WTC11 (cell line): ENCODE data around the gene FBXO21. TPM values are rescaled to one million over a fixed set of nuclear protein-coding genes. Genes with fewer than 3 reads are reported as not detected.
"Not testable (repeated sequence)": the region's sequence is repeated elsewhere in the genome, so short reads cannot be mapped to it uniquely, and the experiment has no call there.

Source experiments
- ATAC-seq: fragments of 200-7000 bp; cut with Tn5 transposase; 2 replicates; pipeline ENCODE4 v1.10.0; 2021; ENCODE audit warnings: mild to moderate bottlenecking, moderate library complexity
- CTCF ChIA-PET: fragments of 300-600 bp; sonication (Branson Sonifier 250); formaldehyde crosslinking; loops from one replicate; lab custom pipeline; 2021; ENCODE audit warnings: antibody characterized with exemption; lab: Charles Lee
- POLR2A ChIA-PET: fragments of 350-600 bp; sonication (Branson Sonifier 250); formaldehyde crosslinking; loops from one replicate; lab custom pipeline; 2021; ENCODE audit warnings: antibody characterized with exemption; lab: Charles Lee
- DNase-seq: peaks from one replicate; pipeline ENCODE4 v3.0.0; 2021; ENCODE audit warnings: low spot score
- H3K27ac Mint-ChIP-seq: 2 replicates; pipeline ENCODE4 v1.8.0; 2021; ENCODE audit warnings: mixed read lengths
- H3K27me3 Mint-ChIP-seq: 2 replicates; pipeline ENCODE4 v1.8.0; 2021; ENCODE audit warnings: low read depth, mild to moderate bottlenecking, moderate library complexity, mixed read lengths
- H3K36me3 Mint-ChIP-seq: 2 replicates; pipeline ENCODE4 v1.8.0; 2021; ENCODE audit warnings: mixed read lengths
- H3K4me1 Mint-ChIP-seq: 2 replicates; pipeline ENCODE4 v1.8.0; 2022; ENCODE audit warnings: mixed read lengths
- H3K4me3 Mint-ChIP-seq: 2 replicates; pipeline ENCODE4 v1.8.0; 2021; ENCODE audit warnings: mild to moderate bottlenecking, moderate library complexity, mixed read lengths
- H3K9me3 Mint-ChIP-seq: 2 replicates; pipeline ENCODE4 v1.8.0; 2021; ENCODE audit warnings: mixed read lengths
- AFF4 ChIP-seq: sonication (generic); formaldehyde crosslinking; IDR thresholded peaks from 2 replicates; pipeline ENCODE4 v1.8.1; 2023; ENCODE audit warnings: mild to moderate bottlenecking, missing genetic modification reagents, borderline replicate concordance
- ATF3 ChIP-seq: sonication (generic); formaldehyde crosslinking; conservative IDR thresholded peaks from 2 replicates; pipeline ENCODE4 v1.8.1; 2022; ENCODE audit warnings: mild to moderate bottlenecking, missing genetic modification reagents
- CBFB ChIP-seq: sonication (generic); formaldehyde crosslinking; IDR thresholded peaks from 2 replicates; pipeline ENCODE4 v1.8.1; 2022; ENCODE audit warnings: mild to moderate bottlenecking, low read depth, missing genetic modification reagents
- E2F4 ChIP-seq: sonication (generic); formaldehyde crosslinking; IDR thresholded peaks from 2 replicates; pipeline ENCODE4 v1.8.1; 2022; ENCODE audit warnings: low read depth, mild to moderate bottlenecking, moderate library complexity, missing genetic modification reagents, borderline replicate concordance
- ERG ChIP-seq: fragments of 250-450 bp; sonication (Bioruptor Pico); IDR thresholded peaks from 2 replicates; pipeline ENCODE4 v1.8.0; 2021; ENCODE audit warnings: mild to moderate bottlenecking
- ETV6 ChIP-seq: sonication (generic); formaldehyde crosslinking; IDR thresholded peaks from 2 replicates; pipeline ENCODE4 v1.8.1; 2022; ENCODE audit warnings: mild to moderate bottlenecking, missing genetic modification reagents
- FOXP4 ChIP-seq: sonication (generic); formaldehyde crosslinking; IDR thresholded peaks from 2 replicates; pipeline ENCODE4 v1.8.0; 2022; ENCODE audit warnings: mild to moderate bottlenecking, missing genetic modification reagents
- HMGXB4 ChIP-seq: sonication (generic); formaldehyde crosslinking; IDR thresholded peaks from 2 replicates; pipeline ENCODE4 v1.8.1; 2023; ENCODE audit warnings: mild to moderate bottlenecking, moderate library complexity, missing genetic modification reagents
- MAX ChIP-seq: sonication (generic); formaldehyde crosslinking; IDR thresholded peaks from 2 replicates; pipeline ENCODE4 v1.8.0; 2022; ENCODE audit warnings: mild to moderate bottlenecking, missing genetic modification reagents
- NFE2L1 ChIP-seq: sonication (generic); formaldehyde crosslinking; IDR thresholded peaks from 2 replicates; pipeline ENCODE4 v1.8.1; 2023; ENCODE audit warnings: missing genetic modification reagents
- NR1H2 ChIP-seq: sonication (generic); formaldehyde crosslinking; IDR thresholded peaks from 2 replicates; pipeline ENCODE4 v1.9.0; 2021; ENCODE audit warnings: mild to moderate bottlenecking, moderate library complexity, missing genetic modification reagents
- NR2C2 ChIP-seq: sonication (generic); formaldehyde crosslinking; IDR thresholded peaks from 2 replicates; pipeline ENCODE4 v1.8.0; 2022; ENCODE audit warnings: mild to moderate bottlenecking, missing genetic modification reagents
- PRRX2 ChIP-seq: fragments of 250-450 bp; sonication (Bioruptor Pico); IDR thresholded peaks from 2 replicates; pipeline ENCODE4 v1.8.0; 2021; ENCODE audit warnings: mild to moderate bottlenecking
- RORB ChIP-seq: fragments of 250-450 bp; sonication (Bioruptor Pico); IDR thresholded peaks from 2 replicates; pipeline ENCODE4 v1.9.0; 2021; ENCODE audit warnings: mild to moderate bottlenecking
- SOX15 ChIP-seq: fragments of 250-450 bp; sonication (Bioruptor Pico); IDR thresholded peaks from 2 replicates; pipeline ENCODE4 v1.9.0; 2021; ENCODE audit warnings: mild to moderate bottlenecking
- SP1 ChIP-seq: sonication (generic); formaldehyde crosslinking; conservative IDR thresholded peaks from 2 replicates; pipeline ENCODE4 v1.8.1; 2022; ENCODE audit warnings: missing genetic modification reagents
- USF1 ChIP-seq: sonication (generic); formaldehyde crosslinking; IDR thresholded peaks from 2 replicates; pipeline ENCODE4 v1.8.0; 2022; ENCODE audit warnings: mild to moderate bottlenecking, missing genetic modification reagents
- ZMAT4 ChIP-seq: fragments of 250-450 bp; sonication (Bioruptor Pico); IDR thresholded peaks from 2 replicates; pipeline ENCODE4 v1.9.0; 2021; ENCODE audit warnings: mild to moderate bottlenecking
- ZNF138 ChIP-seq: sonication (generic); formaldehyde crosslinking; conservative IDR thresholded peaks from 2 replicates; pipeline ENCODE4 v1.8.1; 2022; ENCODE audit warnings: mild to moderate bottlenecking, moderate library complexity, missing genetic modification reagents
- ZNF425 ChIP-seq: fragments of 250-450 bp; sonication (Bioruptor Pico); conservative IDR thresholded peaks from 2 replicates; pipeline ENCODE4 v1.9.0; 2021; ENCODE audit warnings: mild to moderate bottlenecking
- total RNA-seq: library from RNA; stranded (reverse); gene quantifications from 3 replicates; pipeline ENCODE4 v1.2.3, GENCODE V29; 2021

Gene FBXO21
- total RNA-seq, 1 experiment from 2014 or later, result 60.3 TPM

GRCh38 chr12:117097159-117097558, 93.1 kb downstream of the FBXO21 start (continued):
- TF ChIP-seq MAX (no peak), ZNF138 (CRISPR knock-in tag) (no peak), PRRX2 (no peak), ERG (CRISPR knock-in tag) (no peak), RORB (CRISPR knock-in tag) (no peak), ZNF425 (CRISPR knock-in tag) (no peak), AFF4 (CRISPR knock-in tag) (no peak), NR1H2 (CRISPR knock-in tag) (no peak)

- no peak for DNase-seq
- H3K4me1 Mint-ChIP-seq, result peaks cover 16% of the 10 kb centered on the region
- H3K36me3 Mint-ChIP-seq, result no peaks in the 10 kb centered on the region
- H3K9me3 Mint-ChIP-seq, result no peaks in the 10 kb centered on the region
- no peak overlapping the region for H3K27ac Mint-ChIP-seq
- ChIA-PET POLR2A (no interaction called here), CTCF (interaction anchor here (1.0 to 4.1 kb wide), 3 partner anchors 23 to 388 kb away, joined by 3 to 28 read pairs (median 4); no protein-coding TSS in a partner anchor)
- H3K4me3 Mint-ChIP-seq, result no peak overlapping the region
- peaks cover 29% of the 10 kb centered on the region for H3K27me3 Mint-ChIP-seq
- ATAC-seq, result no peak
- TF ChIP-seq SOX15 (CRISPR knock-in tag) (no peak), FOXP4 (CRISPR knock-in tag) (no peak), CBFB (CRISPR knock-in tag) (no peak), NR2C2 (no peak), ATF3 (CRISPR knock-in tag) (no peak), USF1 (CRISPR knock-in tag) (no peak), ZMAT4 (CRISPR knock-in tag) (no peak), HMGXB4 (CRISPR knock-in tag) (no peak), NFE2L1 (no peak), E2F4 (CRISPR knock-in tag) (no peak), SP1 (CRISPR knock-in tag) (no peak), ETV6 (CRISPR knock-in tag) (no peak)
Measured at GRCh38 chr12:117096501-117097042, 93.7 kb downstream of the FBXO21 start.

- ATAC-seq, DNase-seq, H3K4me3 Mint-ChIP-seq, H3K36me3 Mint-ChIP-seq, POLR2A ChIA-PET, H3K27ac Mint-ChIP-seq, H3K9me3 Mint-ChIP-seq: not testable (repeated sequence)
- CTCF ChIA-PET, result interaction anchor here (0.6 kb wide), 1 partner anchor 41 kb away, joined by 3 read pairs; no protein-coding TSS in a partner anchor
- H3K4me1 Mint-ChIP-seq, result peaks cover 13% of the 10 kb centered on the region
- peaks cover 26% of the 10 kb centered on the region for H3K27me3 Mint-ChIP-seq
Measured at GRCh38 chr12:117095191-117095590, 95.1 kb downstream of the FBXO21 start.
